H1 (cell line): ENCODE measurements around the gene SCGB1D2. TPM values are rescaled to one million over a fixed set of nuclear protein-coding genes. Genes with fewer than 3 reads are reported as not detected.

ENCODE experiments used
- CTCF ChIA-PET: fragments of 300-600 bp; sonication (Branson Sonifier 250); formaldehyde crosslinking; loops from one replicate; lab custom pipeline; 2021; ENCODE audit not compliant: partially characterized antibody; lab: Charles Lee
- POLR2A ChIA-PET: fragments of 300-600 bp; sonication (Branson Sonifier 250); formaldehyde crosslinking; loops from one replicate; lab custom pipeline; 2021; ENCODE audit warnings: inconsistent platforms; ENCODE audit not compliant: partially characterized antibody; lab: Charles Lee
- DNase-seq, 2 experiments: peaks; one replicate each; pipeline versions ENCODE4 v3.0.0 to v3.0.0-alpha.2; 2010 to 2022; ENCODE audit warnings: low spot score in 2 of 2, low read depth in 1 of 2, mixed read lengths in 1 of 2
- FAIRE-seq: peaks from 2 replicates; lab custom pipeline; 2011; peaks lifted over from hg19 to GRCh38; lab: Jason Lieb, UNC
- H2AFZ ChIP-seq: 2 replicates; pipeline ENCODE4 v1.8.1; 2012; ENCODE audit warnings: low read length, inconsistent platforms
- H2AK5ac ChIP-seq: 2 replicates; pipeline ENCODE4 v1.6.1; 2013; ENCODE audit warnings: low read depth, low read length
- H2BK120ac ChIP-seq: replicated peaks from 2 replicates; pipeline ENCODE3; 2013; ENCODE audit warnings: low read depth, low read length, inconsistent platforms
- H2BK12ac ChIP-seq: 2 replicates; pipeline ENCODE4 v1.6.1; 2013; ENCODE audit warnings: low read depth, low read length
- H2BK15ac ChIP-seq: 2 replicates; pipeline ENCODE4 v1.6.1; 2013; ENCODE audit warnings: low read length
- H2BK20ac ChIP-seq: 2 replicates; pipeline ENCODE4 v1.6.1; 2013; ENCODE audit warnings: low read length
- H2BK5ac ChIP-seq: 2 replicates; pipeline ENCODE4 v1.6.1; 2013; ENCODE audit warnings: low read depth, low read length
- H3K14ac ChIP-seq: 2 replicates; pipeline ENCODE4 v1.6.1; 2013; ENCODE audit warnings: inconsistent platforms; ENCODE audit not compliant: insufficient read length
- H3K18ac ChIP-seq: 2 replicates; pipeline ENCODE4 v1.6.1; 2013; ENCODE audit warnings: low read length; ENCODE audit errors: extremely low read depth
- H3K23ac ChIP-seq: 2 replicates; pipeline ENCODE4 v1.6.1; 2013; ENCODE audit warnings: inconsistent platforms; ENCODE audit not compliant: insufficient read length
- H3K23me2 ChIP-seq: 2 replicates; pipeline ENCODE4 v1.6.1; 2013; ENCODE audit warnings: low read depth, low read length
- H3K27ac ChIP-seq: 2 replicates; pipeline ENCODE4 v1.6.1; 2011; ENCODE audit warnings: low read depth, low read length, inconsistent platforms
- H3K27me3 ChIP-seq, 4 experiments: replicated peaks in 1 of 4; 1 replicate in 1 of 4; 2 replicates in 3 of 4; pipeline versions ENCODE4 v1.6.1 to v1.8.1; 2011 to 2013; ENCODE audit warnings: low read length in 3 of 4, mild to moderate bottlenecking in 3 of 4, inconsistent platforms in 2 of 4, mixed read lengths in 2 of 4, moderate library complexity in 1 of 4; ENCODE audit not compliant: control insufficient read depth in 3 of 4, insufficient read depth in 3 of 4; ENCODE audit errors: extremely low read depth in 1 of 4
- H3K36me3 ChIP-seq, 4 experiments: 2 replicates each; pipeline versions ENCODE4 v1.6.1 to v1.8.1; 2011 to 2013; ENCODE audit warnings: mild to moderate bottlenecking in 4 of 4, low read length in 3 of 4, moderate library complexity in 2 of 4, control low read depth in 1 of 4, inconsistent platforms in 1 of 4; ENCODE audit not compliant: insufficient read depth in 4 of 4, control insufficient read depth in 2 of 4
- H3K4ac ChIP-seq: replicated peaks from 2 replicates; pipeline ENCODE3; 2013; ENCODE audit warnings: low read length, low read depth, mixed read lengths, inconsistent platforms; ENCODE audit not compliant: insufficient read length
- H3K4me1 ChIP-seq, 4 experiments: replicated peaks in 1 of 4; 1 replicate in 1 of 4; 2 replicates in 3 of 4; pipeline versions ENCODE4 v1.6.1 to v1.8.1; 2011 to 2013; ENCODE audit warnings: low read length in 3 of 4, inconsistent platforms in 2 of 4, mixed read lengths in 1 of 4; ENCODE audit not compliant: insufficient read depth in 4 of 4, control insufficient read depth in 3 of 4
- H3K4me2 ChIP-seq, 2 experiments: 2 replicates each; pipeline versions ENCODE4 v1.6.1 to v1.8.1; 2011 to 2013; ENCODE audit warnings: low read depth in 2 of 2, low read length in 2 of 2, control low read depth in 1 of 2, inconsistent platforms in 1 of 2, mild to moderate bottlenecking in 1 of 2; ENCODE audit not compliant: insufficient read depth in 1 of 2
- H3K4me3 ChIP-seq, 4 experiments: fragments of 200-600, 300-600 bp in 1 of 4; sonication (generic), shearing (Covaris generic), sonication (Bioruptor Twin) in 1 of 4; 2 replicates each; pipeline versions ENCODE4 v1.5.1 to v1.8.1; 2011 to 2016; ENCODE audit warnings: low read length in 4 of 4, low read depth in 3 of 4, control low read depth in 2 of 4, inconsistent platforms in 2 of 4, mild to moderate bottlenecking in 2 of 4, mixed read lengths in 1 of 4, moderate library complexity in 1 of 4; ENCODE audit not compliant: insufficient read depth in 2 of 4; ENCODE audit errors: extremely low read depth in 1 of 4
- H3K56ac ChIP-seq: replicated peaks from 2 replicates; pipeline ENCODE3; 2013; ENCODE audit warnings: low read depth, mild to moderate bottlenecking, mixed read lengths, low read length, inconsistent platforms; ENCODE audit not compliant: insufficient read length
- H3K79me1 ChIP-seq: 2 replicates; pipeline ENCODE4 v1.6.1; 2013; ENCODE audit warnings: low read depth, low read length, control low read depth
- H3K79me2 ChIP-seq, 2 experiments: 2 replicates each; pipeline versions ENCODE4 v1.6.1 to v1.8.1; 2012 to 2013; ENCODE audit warnings: low read length in 2 of 2, mild to moderate bottlenecking in 2 of 2, inconsistent platforms in 1 of 2; ENCODE audit not compliant: insufficient read depth in 2 of 2, control insufficient read depth in 1 of 2
- H3K9ac ChIP-seq, 4 experiments: replicated peaks in 1 of 4; 1 replicate in 1 of 4; 2 replicates in 3 of 4; pipeline versions ENCODE4 v1.6.1 to v1.8.1; 2011 to 2013; ENCODE audit warnings: low read depth in 3 of 4, low read length in 3 of 4, control low read depth in 2 of 4, mild to moderate bottlenecking in 2 of 4, moderate library complexity in 2 of 4, inconsistent platforms in 1 of 4; ENCODE audit errors: extremely low read depth in 1 of 4
- H3K9me3 ChIP-seq, 2 experiments: 2 replicates each; pipeline versions ENCODE4 v1.6.1 to v1.8.1; 2012 to 2013; ENCODE audit warnings: mild to moderate bottlenecking in 2 of 2, moderate library complexity in 2 of 2, control low read depth in 1 of 2, inconsistent platforms in 1 of 2, low read depth in 1 of 2, low read length in 1 of 2, mixed read lengths in 1 of 2; ENCODE audit not compliant: insufficient read depth in 2 of 2
- H4K20me1 ChIP-seq, 2 experiments: replicated peaks in 1 of 2; 2 replicates each; pipeline versions ENCODE3 to v1.8.1; 2011 to 2013; ENCODE audit warnings: inconsistent platforms in 2 of 2, low read length in 2 of 2, mild to moderate bottlenecking in 1 of 2; ENCODE audit not compliant: insufficient read depth in 2 of 2, control insufficient read depth in 1 of 2
- H4K5ac ChIP-seq: 2 replicates; pipeline ENCODE4 v1.6.1; 2013; ENCODE audit warnings: low read length, low read depth, mixed read lengths, inconsistent platforms; ENCODE audit not compliant: insufficient read length
- H4K8ac ChIP-seq: 2 replicates; pipeline ENCODE4 v1.8.0; 2013; ENCODE audit warnings: mild to moderate bottlenecking, moderate library complexity, low read length, inconsistent platforms; ENCODE audit not compliant: insufficient read depth; ENCODE audit errors: extremely low read depth
- H4K91ac ChIP-seq: replicated peaks from 2 replicates; pipeline ENCODE3; 2013; ENCODE audit warnings: low read length, mixed read lengths, inconsistent platforms; ENCODE audit not compliant: insufficient read length
- CTCF ChIP-seq, 3 experiments: IDR thresholded peaks; 1 replicate in 2 of 3; 2 replicates in 1 of 3; pipeline versions ENCODE4 v1.5.1 to v1.6.1; 2011; ENCODE audit warnings: low read length in 3 of 3, mild to moderate bottlenecking in 3 of 3, inconsistent platforms in 2 of 3, low read depth in 1 of 3, moderate library complexity in 1 of 3; ENCODE audit not compliant: insufficient read depth in 1 of 3; ENCODE audit errors: control extremely low read depth in 1 of 3
- RFX5 ChIP-seq: IDR thresholded peaks from 2 replicates; pipeline ENCODE4 v1.6.1; 2011; ENCODE audit warnings: low read depth, low read length, improper control_type of control experiment, borderline replicate concordance
- WGBS, 2 experiments: shearing (Covaris generic) in 1 of 2; methylation state at CpG; one replicate each; pipeline versions ENCODE4 v1.1.6 to v1.1.7; 2013 to 2015; ENCODE audit warnings: low lambda C conversion rate in 2 of 2, mixed read lengths in 2 of 2, inconsistent platforms in 1 of 2, low coverage in 1 of 2, missing lambda C conversion rate in 1 of 2; ENCODE audit not compliant: insufficient replicate concordance in 2 of 2, insufficient coverage in 1 of 2, insufficient read length in 1 of 2; ENCODE audit errors: extremely low coverage in 1 of 2, missing lambda C conversion rate in 1 of 2; 5-methylcytosine and 5-hydroxymethylcytosine counted together
- polyA plus RNA-seq, 7 experiments: library from polyadenylated mRNA; depleted of rRNA in 3 of 7; stranded (reverse) in 5 of 7; unstranded in 2 of 7; fragments of >200 nt in 5 of 7; fragments of 200-250 nt in 2 of 7; gene quantifications; 1 replicate in 5 of 7; 2 replicates in 1 of 7; 4 replicates in 1 of 7; pipeline versions ENCODE4 v1.2.1 to v1.2.3, GENCODE V29; 2011 to 2013; ENCODE audit warnings: missing spikeins in 2 of 7, mixed read lengths in 2 of 7
- total RNA-seq: library from RNA; stranded (reverse); fragmentation: NEBNext Ultra II Directional; extraction: Animal tissue kit (Norgen Biotek cat#: 25700); gene quantifications from 2 replicates; pipeline ENCODE4 v1.2.1, GENCODE V29; 2021

The SCGB1D2 gene
- total and polyA plus RNA-seq, 2 of the 8 experiments (the other 6 are each of a cell fraction or from before 2014, with no cell fraction given) = not detected

GRCh38 chr11:62266558-62266957 lies 24.5 kb downstream of the SCGB1D2 start:
- 85% methylated on average over 4 of the region's 4 CpGs; no CpG with 5 or more reads in 1 of the 2 experiments for WGBS, 2 experiments
- Histone ChIP-seq H2BK15ac (no peak overlapping the region), H3K79me2 (no peaks in the 10 kb centered on the region), H3K4me2 (no peak overlapping the region), H3K14ac (no peak overlapping the region), H2AFZ (no peak overlapping the region), H3K36me3 (no peaks in the 10 kb centered on the region), H4K91ac (no peak overlapping the region), H3K9ac (no peak overlapping the region), H3K4ac (no peak overlapping the region), H2BK12ac (no peak overlapping the region), H2BK120ac (no peak overlapping the region), H2BK20ac (no peak overlapping the region), H4K20me1 (no peaks in the 10 kb centered on the region), H3K27me3 (no peaks in the 10 kb centered on the region), H3K9me3 (no peaks in the 10 kb centered on the region), H4K5ac (no peak overlapping the region), H3K4me1 (no peaks in the 10 kb centered on the region), H3K4me3 (no peak overlapping the region), H3K27ac (no peak overlapping the region), H3K18ac (no peak overlapping the region), H3K56ac (no peak overlapping the region), H3K23me2 (peaks cover 2% of the 10 kb centered on the region; the same call in 1 of the 2 replicates), H2AK5ac (no peak overlapping the region), H4K8ac (no peak overlapping the region), H2BK5ac (no peak overlapping the region), H3K23ac (no peak overlapping the region), H3K79me1 (no peaks in the 10 kb centered on the region)
- FAIRE-seq (no peak), DNase-seq (no peak)
- POLR2A ChIA-PET = interaction anchor here (0.5 to 0.6 kb wide), 2 partner anchors 11 to 20 kb away, joined by 3 read pairs; no protein-coding TSS in a partner anchor
- CTCF ChIA-PET = interaction anchor here (1.0 to 2.0 kb wide), 6 partner anchors 19 to 394 kb away, joined by 3 to 7 read pairs (median 3); no protein-coding TSS in a partner anchor
- TF ChIP-seq CTCF (IDR thresholded peaks at IDR 0.05; ENCODE audit: control extremely low read depth in 1 of 3, insufficient read depth in 1 of 3, low read depth in 1 of 3, low read length in 3 of 3) (no peak), RFX5 (no peak)
